HepG2 (cell line): Measurements from ENCODE around the gene EVA1A. TPM values are rescaled to one million over a fixed set of nuclear protein-coding genes. Genes with fewer than 3 reads are reported as not detected.

ENCODE experiments used
- AGO1 ChIP-seq: fragments of 200-400 bp; formaldehyde crosslinking; IDR thresholded peaks from 2 replicates; pipeline ENCODE4 v1.6.1; 2017; ENCODE audit warnings: mild to moderate bottlenecking, low read depth, low read length, moderate library complexity; ENCODE audit not compliant: poor library complexity, severe bottlenecking
- ASH2L ChIP-seq: fragments of 300-600, 200-600 bp; sonication (generic); IDR thresholded peaks from 2 replicates; pipeline ENCODE4 v1.7.0; 2017; ENCODE audit warnings: low read depth, mild to moderate bottlenecking, moderate library complexity, mixed read lengths, low read length; ENCODE audit not compliant: insufficient read length
- BRD4 ChIP-seq: sonication (generic); formaldehyde crosslinking; IDR thresholded peaks from 2 replicates; pipeline ENCODE4 v1.4.0; 2020; ENCODE audit warnings: missing genetic modification reagents
- ERF ChIP-seq: IDR thresholded peaks from 2 replicates; pipeline ENCODE4 v1.6.1; 2018; ENCODE audit warnings: missing biosample characterization, missing genetic modification reagents
- GFI1 ChIP-seq: sonication (generic); formaldehyde crosslinking; IDR thresholded peaks from 2 replicates; pipeline ENCODE4 v1.5.0; 2020; ENCODE audit warnings: missing genetic modification reagents, mild to moderate bottlenecking, borderline replicate concordance
- HMG20A ChIP-seq: IDR thresholded peaks from 2 replicates; pipeline ENCODE4 v1.6.1; 2016; ENCODE audit warnings: borderline replicate concordance
- HNRNPK ChIP-seq: fragments of 200-400 bp; formaldehyde crosslinking; IDR thresholded peaks from 2 replicates; pipeline ENCODE4 v1.6.1; 2018; ENCODE audit warnings: low read length, low read depth, moderate library complexity, mild to moderate bottlenecking; ENCODE audit not compliant: poor library complexity, severe bottlenecking
- HOXA3 ChIP-seq: sonication (generic); formaldehyde crosslinking; IDR thresholded peaks from 2 replicates; pipeline ENCODE4 v1.5.0; 2020; ENCODE audit warnings: missing genetic modification reagents
- HOXA7 ChIP-seq: sonication (generic); formaldehyde crosslinking; IDR thresholded peaks from 2 replicates; pipeline ENCODE4 v1.8.1; 2022; ENCODE audit warnings: mild to moderate bottlenecking, missing genetic modification reagents, moderate library complexity
- KLF11 ChIP-seq: IDR thresholded peaks from 2 replicates; pipeline ENCODE4 v1.6.1; 2016; ENCODE audit warnings: missing compliant biosample characterization
- MBD4 ChIP-seq: IDR thresholded peaks from 2 replicates; pipeline ENCODE4 v1.6.1; 2012; ENCODE audit warnings: low read length, inconsistent platforms, borderline replicate concordance
- MED8 ChIP-seq: sonication (generic); formaldehyde crosslinking; IDR thresholded peaks from 2 replicates; pipeline ENCODE4 v1.8.1; 2023; ENCODE audit warnings: mild to moderate bottlenecking, missing genetic modification reagents; ENCODE audit not compliant: insufficient replicate concordance
- MXD4 ChIP-seq: IDR thresholded peaks from 2 replicates; pipeline ENCODE4 v1.6.1; 2016; ENCODE audit warnings: mild to moderate bottlenecking, missing biosample characterization, missing genetic modification reagents
- NR2F6 ChIP-seq, 2 experiments: IDR thresholded peaks; 2 replicates each; pipeline ENCODE4 v1.6.1; 2016; ENCODE audit warnings: antibody characterized with exemption in 1 of 2, mild to moderate bottlenecking in 1 of 2
- PHB2 ChIP-seq: fragments of 450-650 bp; IDR thresholded peaks from 2 replicates; pipeline ENCODE4 v1.6.1; 2018; ENCODE audit not compliant: partially characterized antibody
- SIX1 ChIP-seq: sonication (generic); formaldehyde crosslinking; IDR thresholded peaks from 2 replicates; pipeline ENCODE4 v1.4.0; 2020; ENCODE audit warnings: missing genetic modification reagents, borderline replicate concordance
- ZBTB8A ChIP-seq: sonication (generic); formaldehyde crosslinking; IDR thresholded peaks from 2 replicates; pipeline ENCODE4 v1.4.0; 2020; ENCODE audit warnings: mild to moderate bottlenecking, low read depth, missing genetic modification reagents, borderline replicate concordance
- ZNF10 ChIP-seq: sonication (generic); formaldehyde crosslinking; IDR thresholded peaks from 2 replicates; pipeline ENCODE4 v1.4.0; 2020; ENCODE audit warnings: mild to moderate bottlenecking, low read depth, missing genetic modification reagents, borderline replicate concordance
- ZNF282 ChIP-seq: fragments of 450-650 bp; IDR thresholded peaks from 2 replicates; pipeline ENCODE4 v1.6.1; 2018; ENCODE audit not compliant: partially characterized antibody
- ZNF329 ChIP-seq: sonication (generic); formaldehyde crosslinking; IDR thresholded peaks from 2 replicates; pipeline ENCODE4 v1.9.0; 2021; ENCODE audit warnings: low read depth, mild to moderate bottlenecking, missing genetic modification reagents
- ZNF367 ChIP-seq: sonication (generic); formaldehyde crosslinking; IDR thresholded peaks from 2 replicates; pipeline ENCODE4 v1.4.0; 2020; ENCODE audit warnings: missing genetic modification reagents, borderline replicate concordance
- ZNF703 ChIP-seq: sonication (generic); formaldehyde crosslinking; IDR thresholded peaks from 2 replicates; pipeline ENCODE4 v1.5.1; 2020; ENCODE audit warnings: missing genetic modification reagents, mild to moderate bottlenecking, moderate library complexity, borderline replicate concordance
- polyA plus RNA-seq, 8 experiments: library from polyadenylated mRNA; depleted of rRNA in 3 of 8; stranded (reverse) in 7 of 8; unstranded in 1 of 8; fragments of >200 nt; fragmentation: Illumina TruSeq in 4 of 8; extraction: Trizol in 4 of 8; gene quantifications; 2 replicates each; pipeline versions ENCODE4 v1.2.1 to v1.2.3, GENCODE V29; 2011 to 2016; ENCODE audit warnings: low read depth in 4 of 8, missing spikeins in 1 of 8, mixed read lengths in 1 of 8; ENCODE audit not compliant: insufficient read depth in 1 of 8
- total RNA-seq, 5 experiments: library from RNA; depleted of rRNA; stranded (reverse); fragments of >200 nt; fragmentation: Illumina TruSeq; extraction: Trizol; gene quantifications; 2 replicates each; pipeline ENCODE4 v1.2.3, GENCODE V29; 2016; ENCODE audit warnings: low read depth in 1 of 5
- TF ChIP-seq, protein P1 (sequence below): sonication (generic); formaldehyde crosslinking; IDR thresholded peaks from 2 replicates; pipeline ENCODE4 v1.5.0; 2020; ENCODE audit warnings: missing genetic modification reagents
- TF ChIP-seq, protein P2 (sequence below): fragments of 450-650 bp; IDR thresholded peaks from 2 replicates; pipeline ENCODE4 v1.6.1; 2017; ENCODE audit warnings: mild to moderate bottlenecking
- TF ChIP-seq, protein P3 (sequence below): sonication (generic); formaldehyde crosslinking; IDR thresholded peaks from 2 replicates; pipeline ENCODE4 v1.4.0; 2020; ENCODE audit warnings: mild to moderate bottlenecking, missing genetic modification reagents
- TF ChIP-seq, protein P4 (sequence below): sonication (generic); formaldehyde crosslinking; IDR thresholded peaks from 2 replicates; pipeline ENCODE4 v1.5.0; 2020; ENCODE audit warnings: missing genetic modification reagents

Gene EVA1A
- total and polyA plus RNA-seq, 2 of the 13 experiments (the other 11 are each of a cell fraction or from before 2014, with no cell fraction given) = 57.5 to 57.8 TPM

DNA sequence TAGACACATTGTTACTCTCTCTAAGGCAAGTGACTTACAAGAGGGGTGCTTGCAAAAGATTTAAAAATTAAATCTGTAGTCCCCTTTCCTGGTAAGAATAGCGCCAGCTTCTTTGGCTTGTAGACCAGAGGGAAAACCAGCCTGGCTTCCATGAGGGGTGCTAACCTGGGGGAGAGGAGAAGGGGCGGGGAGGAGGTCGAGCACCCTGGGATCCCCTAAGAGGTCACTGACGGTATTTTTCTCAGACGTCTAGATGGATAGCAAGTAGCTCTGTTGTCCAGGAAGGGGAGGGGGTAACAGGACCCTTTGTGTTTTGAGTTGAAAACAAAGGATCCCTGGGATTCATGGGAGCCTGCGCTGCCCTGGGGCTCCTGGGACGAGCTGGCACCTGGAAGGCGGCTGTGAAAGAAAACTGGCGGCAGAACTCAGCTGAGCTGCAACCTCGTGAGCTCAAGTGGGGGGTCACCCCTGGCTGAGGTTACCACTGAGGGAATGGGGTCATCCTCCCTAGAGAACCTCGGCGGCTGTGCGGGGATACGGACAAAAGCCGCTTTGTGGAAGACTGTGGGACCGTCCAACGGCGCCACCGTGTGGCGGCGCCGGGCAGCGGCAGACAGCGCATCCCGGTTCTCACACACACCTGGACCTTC lies 48.1 kb upstream of the EVA1A start (continued):
- 0 out of 2 replicates have a peak, but pooled peaks have one; percentile 24 for TF ChIP-seq ZBTB8A
- peak; percentile 43 for TF ChIP-seq NR2F6 (IDR thresholded peaks at IDR 0.05)
- peak; percentile 48; the same call in 1 of the 2 replicates for TF ChIP-seq NR2F6 (CRISPR knock-in tag; IDR thresholded peaks at IDR 0.05)
- peak; percentile 75 for TF ChIP-seq GFI1 (CRISPR knock-in tag)
- TF ChIP-seq PHB2 = no peak
- peak; percentile 53; the same call in 1 of the 2 replicates for TF ChIP-seq SIX1 (CRISPR knock-in tag)
- TF ChIP-seq ZNF282 = no peak
- TF ChIP-seq ZNF367 = no peak
- no peak for TF ChIP-seq ZNF10
- TF ChIP-seq HNRNPK = no peak
- no peak for TF ChIP-seq AGO1
- TF ChIP-seq BRD4 (CRISPR knock-in tag) = 0 out of 2 replicates have a peak, but pooled peaks have one; percentile 33
- TF ChIP-seq ERF (CRISPR knock-in tag) = peak; percentile 69; the same call in 1 of the 2 replicates
- no peak for TF ChIP-seq HOXA7 (CRISPR knock-in tag)
- TF ChIP-seq, protein P1, sequence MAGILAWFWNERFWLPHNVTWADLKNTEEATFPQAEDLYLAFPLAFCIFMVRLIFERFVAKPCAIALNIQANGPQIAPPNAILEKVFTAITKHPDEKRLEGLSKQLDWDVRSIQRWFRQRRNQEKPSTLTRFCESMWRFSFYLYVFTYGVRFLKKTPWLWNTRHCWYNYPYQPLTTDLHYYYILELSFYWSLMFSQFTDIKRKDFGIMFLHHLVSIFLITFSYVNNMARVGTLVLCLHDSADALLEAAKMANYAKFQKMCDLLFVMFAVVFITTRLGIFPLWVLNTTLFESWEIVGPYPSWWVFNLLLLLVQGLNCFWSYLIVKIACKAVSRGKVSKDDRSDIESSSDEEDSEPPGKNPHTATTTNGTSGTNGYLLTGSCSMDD (CRISPR knock-in tag) = no peak
- peak; percentile 57 for TF ChIP-seq ASH2L
- TF ChIP-seq ZNF329 (CRISPR knock-in tag) = no peak
- TF ChIP-seq ZNF703 (CRISPR knock-in tag) = no peak
- TF ChIP-seq, protein P2, sequence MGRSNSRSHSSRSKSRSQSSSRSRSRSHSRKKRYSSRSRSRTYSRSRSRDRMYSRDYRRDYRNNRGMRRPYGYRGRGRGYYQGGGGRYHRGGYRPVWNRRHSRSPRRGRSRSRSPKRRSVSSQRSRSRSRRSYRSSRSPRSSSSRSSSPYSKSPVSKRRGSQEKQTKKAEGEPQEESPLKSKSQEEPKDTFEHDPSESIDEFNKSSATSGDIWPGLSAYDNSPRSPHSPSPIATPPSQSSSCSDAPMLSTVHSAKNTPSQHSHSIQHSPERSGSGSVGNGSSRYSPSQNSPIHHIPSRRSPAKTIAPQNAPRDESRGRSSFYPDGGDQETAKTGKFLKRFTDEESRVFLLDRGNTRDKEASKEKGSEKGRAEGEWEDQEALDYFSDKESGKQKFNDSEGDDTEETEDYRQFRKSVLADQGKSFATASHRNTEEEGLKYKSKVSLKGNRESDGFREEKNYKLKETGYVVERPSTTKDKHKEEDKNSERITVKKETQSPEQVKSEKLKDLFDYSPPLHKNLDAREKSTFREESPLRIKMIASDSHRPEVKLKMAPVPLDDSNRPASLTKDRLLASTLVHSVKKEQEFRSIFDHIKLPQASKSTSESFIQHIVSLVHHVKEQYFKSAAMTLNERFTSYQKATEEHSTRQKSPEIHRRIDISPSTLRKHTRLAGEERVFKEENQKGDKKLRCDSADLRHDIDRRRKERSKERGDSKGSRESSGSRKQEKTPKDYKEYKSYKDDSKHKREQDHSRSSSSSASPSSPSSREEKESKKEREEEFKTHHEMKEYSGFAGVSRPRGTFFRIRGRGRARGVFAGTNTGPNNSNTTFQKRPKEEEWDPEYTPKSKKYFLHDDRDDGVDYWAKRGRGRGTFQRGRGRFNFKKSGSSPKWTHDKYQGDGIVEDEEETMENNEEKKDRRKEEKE = no peak
- TF ChIP-seq MED8 (CRISPR knock-in tag) = peak; percentile 59
- no peak for TF ChIP-seq MBD4
- TF ChIP-seq HOXA3 (CRISPR knock-in tag) = peak; percentile 32; the same call in 1 of the 2 replicates
- no peak for TF ChIP-seq KLF11 (CRISPR knock-in tag)
- TF ChIP-seq, protein P3, sequence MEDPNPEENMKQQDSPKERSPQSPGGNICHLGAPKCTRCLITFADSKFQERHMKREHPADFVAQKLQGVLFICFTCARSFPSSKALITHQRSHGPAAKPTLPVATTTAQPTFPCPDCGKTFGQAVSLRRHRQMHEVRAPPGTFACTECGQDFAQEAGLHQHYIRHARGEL (CRISPR knock-in tag) = no peak
- TF ChIP-seq MXD4 (CRISPR knock-in tag) = 0 out of 2 replicates have a peak, but pooled peaks have one; percentile 29
- no peak; the same call in 1 of the 2 replicates for TF ChIP-seq HMG20A (CRISPR knock-in tag)
- TF ChIP-seq, protein P4, sequence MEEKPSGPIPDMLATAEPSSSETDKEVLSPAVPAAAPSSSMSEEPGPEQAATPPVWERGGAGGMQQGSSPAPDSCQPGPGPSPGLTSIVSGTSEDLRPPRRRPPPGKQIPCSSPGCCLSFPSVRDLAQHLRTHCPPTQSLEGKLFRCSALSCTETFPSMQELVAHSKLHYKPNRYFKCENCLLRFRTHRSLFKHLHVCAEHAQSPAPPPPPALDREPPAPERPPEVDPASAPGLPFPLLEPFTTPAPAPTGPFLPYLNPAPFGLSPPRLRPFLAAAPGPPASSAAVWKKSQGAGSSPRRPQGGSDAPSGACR (CRISPR knock-in tag) = no peak
